Measurements from ENCODE around the gene YARS1. TPM values are rescaled to one million over a fixed set of nuclear protein-coding genes. Genes with fewer than 3 reads are reported as not detected.

Gene YARS1
- 59.4 to 95.9 TPM (median 72.9 TPM) in 5 replicates for total RNA-seq (2022; extraction: Qiagen RNA extraction; ENCODE audit: low read depth)

GRCh38 chr1:32817159-32817814, at the start of gene YARS1, which contains the start of gene S100PBP:
YARS1 (minus strand) TSS chr1:32817358; CDS start chr1:32817244, 114 bp downstream.
S100PBP (plus strand) TSS chr1:32817653; CDS start chr1:32826100, 8,447 bp downstream.

Other genes starting within 250 kb of the YARS1 start
- gene ZBTB8OS, start 166.8 kb downstream of the YARS1 start, total RNA-seq (2022; extraction: Qiagen RNA extraction; ENCODE audit: low read depth), result 35.6 to 68.4 TPM (median 36.5 TPM) in 5 replicates
- gene RBBP4, start 166.2 kb downstream of the YARS1 start, total RNA-seq (2022; extraction: Qiagen RNA extraction; ENCODE audit: low read depth), result 64.9 to 87.5 TPM (median 75.0 TPM) in 5 replicates
- 10.7 to 18.5 TPM (median 13.9 TPM) in 5 replicates for gene SYNC, start 114.6 kb downstream of the YARS1 start, total RNA-seq (2022; extraction: Qiagen RNA extraction; ENCODE audit: low read depth)
- 11.0 to 18.6 TPM (median 15.3 TPM) in 5 replicates for gene S100PBP, start 295 bp upstream of the YARS1 start, total RNA-seq (2022; extraction: Qiagen RNA extraction; ENCODE audit: low read depth)
- 0.23 to 1.1 TPM (median 0.39 TPM) in 5 replicates for gene FNDC5, start 53.6 kb upstream of the YARS1 start, total RNA-seq (2022; extraction: Qiagen RNA extraction; ENCODE audit: low read depth)
- 0.25 to 0.42 TPM (median 0.33 TPM) in 5 replicates for gene HPCA, start 69.1 kb upstream of the YARS1 start, total RNA-seq (2022; extraction: Qiagen RNA extraction; ENCODE audit: low read depth)
- 18.7 to 46.8 TPM (median 46.0 TPM) in 5 replicates for gene TMEM54, start 84.0 kb upstream of the YARS1 start, total RNA-seq (2022; extraction: Qiagen RNA extraction; ENCODE audit: low read depth)
- gene RNF19B, start 147.5 kb upstream of the YARS1 start, total RNA-seq (2022; extraction: Qiagen RNA extraction; ENCODE audit: low read depth), result 17.1 to 23.6 TPM (median 20.6 TPM) in 5 replicates
- gene AK2, start 219.5 kb upstream of the YARS1 start, total RNA-seq (2022; extraction: Qiagen RNA extraction; ENCODE audit: low read depth), result 138 to 155 TPM (median 152 TPM) in 5 replicates